HEK293 (cell line): Measurements from ENCODE around the gene CELF1.

Experiments
- CTCF ChIA-PET: fragments of 350-600 bp; formaldehyde crosslinking; extraction: SDS; loops from one replicate; lab custom pipeline; 2021; ENCODE audit warnings: antibody characterized with exemption; lab: Yijun Ruan, JAX
- POLR2A ChIA-PET: fragments of 300-600 bp; formaldehyde crosslinking; extraction: SDS; loops from one replicate; lab custom pipeline; 2020; ENCODE audit warnings: antibody characterized with exemption, inconsistent platforms; lab: Yijun Ruan, JAX
- H3K27ac ChIP-seq: fragments of 200-500 bp; sonication (Bioruptor generic); 2 replicates; pipeline ENCODE4 v1.5.1; 2014; ENCODE audit warnings: low read depth, low read length, control low read depth, inconsistent platforms; ENCODE audit errors: extremely low read depth
- H3K36me3 ChIP-seq, 2 experiments: fragments of 200-500 bp in 1 of 2; sonication (Bioruptor generic) in 1 of 2; 1 replicate in 1 of 2; 2 replicates in 1 of 2; pipeline ENCODE4 v1.5.1; 2014 to 2017; ENCODE audit warnings: inconsistent platforms in 2 of 2, low read length in 2 of 2; ENCODE audit not compliant: control insufficient read depth in 2 of 2, insufficient read depth in 1 of 2
- H3K4me1 ChIP-seq: fragments of 200-500 bp; sonication (Bioruptor generic); 2 replicates; pipeline ENCODE4 v1.5.1; 2014; ENCODE audit warnings: mild to moderate bottlenecking, low read length, inconsistent platforms; ENCODE audit not compliant: control insufficient read depth, insufficient read depth
- H3K4me3 ChIP-seq: 2 replicates; pipeline ENCODE4 v1.5.1; 2011; ENCODE audit warnings: low read depth, mild to moderate bottlenecking, control low read depth, low read length, moderate library complexity
- H3K9me3 ChIP-seq: fragments of 200-500 bp; sonication (Bioruptor generic); 2 replicates; pipeline ENCODE4 v1.5.1; 2014; ENCODE audit warnings: low read depth, low read length, inconsistent platforms; ENCODE audit not compliant: control insufficient read depth, insufficient read depth
- EGR2 ChIP-seq: fragments of 450-650 bp; formaldehyde crosslinking; IDR thresholded peaks from 2 replicates; pipeline ENCODE4 v1.5.1; 2016; ENCODE audit warnings: low read depth, missing biosample characterization, missing genetic modification characterization
- IKZF3 ChIP-seq: fragments of 450-650 bp; IDR thresholded peaks from 2 replicates; pipeline ENCODE4 v1.5.0; 2018; ENCODE audit warnings: missing biosample characterization, mild to moderate bottlenecking, missing genetic modification characterization, moderate library complexity
- INSM2 ChIP-seq: fragments of 450-650 bp; formaldehyde crosslinking; IDR thresholded peaks from 2 replicates; pipeline ENCODE4 v1.5.1; 2016; ENCODE audit warnings: missing biosample characterization, missing genetic modification characterization
- MEIS1 ChIP-seq: sonication (generic); formaldehyde crosslinking; IDR thresholded peaks from 2 replicates; pipeline ENCODE4 v1.8.1; 2022; ENCODE audit warnings: missing genetic modification reagents, mild to moderate bottlenecking, borderline replicate concordance
- PBX3 ChIP-seq: sonication (generic); formaldehyde crosslinking; IDR thresholded peaks from 2 replicates; pipeline ENCODE4 v1.8.1; 2022; ENCODE audit warnings: mild to moderate bottlenecking, moderate library complexity, missing genetic modification reagents
- SP3 ChIP-seq: fragments of 450-650 bp; formaldehyde crosslinking; IDR thresholded peaks from 2 replicates; pipeline ENCODE4 v1.5.1; 2016; ENCODE audit warnings: missing biosample characterization, missing genetic modification characterization
- YY1 ChIP-seq: fragments of 450-650 bp; formaldehyde crosslinking; IDR thresholded peaks from 2 replicates; pipeline ENCODE4 v1.5.1; 2018; ENCODE audit warnings: missing biosample characterization, missing genetic modification characterization
- YY2 ChIP-seq: fragments of 450-650 bp; formaldehyde crosslinking; IDR thresholded peaks from 2 replicates; pipeline ENCODE4 v1.5.1; 2016; ENCODE audit warnings: missing biosample characterization, missing genetic modification characterization
- ZBTB1 ChIP-seq: fragments of 450-650 bp; formaldehyde crosslinking; IDR thresholded peaks from 2 replicates; pipeline ENCODE4 v1.5.1; 2016; ENCODE audit warnings: missing biosample characterization, missing genetic modification characterization
- ZBTB26 ChIP-seq: fragments of 450-650 bp; formaldehyde crosslinking; optimal IDR thresholded peaks from 2 replicates; pipeline ENCODE3; 2016; ENCODE audit warnings: missing biosample characterization, mild to moderate bottlenecking, missing genetic modification characterization
- ZBTB44 ChIP-seq: fragments of 450-650 bp; IDR thresholded peaks from 2 replicates; pipeline ENCODE4 v1.5.1; 2018; ENCODE audit warnings: missing biosample characterization, mild to moderate bottlenecking, missing genetic modification characterization
- ZNF138 ChIP-seq: fragments of 450-650 bp; formaldehyde crosslinking; IDR thresholded peaks from 2 replicates; pipeline ENCODE4 v1.5.1; 2016; ENCODE audit warnings: missing biosample characterization, missing genetic modification characterization, borderline replicate concordance
- ZNF157 ChIP-seq: fragments of 450-650 bp; formaldehyde crosslinking; IDR thresholded peaks from 2 replicates; pipeline ENCODE4 v1.5.1; 2016; ENCODE audit warnings: missing biosample characterization, missing genetic modification characterization
- ZNF274 ChIP-seq, 2 experiments: fragments of 200-500 bp in 1 of 2; fragments of 450-650 bp in 1 of 2; sonication (Bioruptor generic) in 1 of 2; formaldehyde crosslinking in 1 of 2; IDR thresholded peaks; 2 replicates each; pipeline versions ENCODE4 v1.5.1 to v1.6.1; 2014 to 2016; ENCODE audit warnings: borderline replicate concordance in 1 of 2, inconsistent platforms in 1 of 2, low read length in 1 of 2, missing biosample characterization in 1 of 2, missing genetic modification characterization in 1 of 2
- ZNF280C ChIP-seq: fragments of 450-650 bp; formaldehyde crosslinking; IDR thresholded peaks from 2 replicates; pipeline ENCODE4 v1.5.1; 2016; ENCODE audit warnings: missing biosample characterization, missing genetic modification characterization
- ZNF37A ChIP-seq: fragments of 450-650 bp; IDR thresholded peaks from 2 replicates; pipeline ENCODE4 v1.5.1; 2018; ENCODE audit warnings: missing biosample characterization, missing genetic modification characterization
- ZNF48 ChIP-seq: fragments of 450-650 bp; formaldehyde crosslinking; IDR thresholded peaks from 2 replicates; pipeline ENCODE4 v1.5.1; 2016; ENCODE audit warnings: missing biosample characterization, missing genetic modification characterization
- ZNF513 ChIP-seq: fragments of 450-650 bp; IDR thresholded peaks from 2 replicates; pipeline ENCODE4 v1.5.1; 2018; ENCODE audit warnings: missing biosample characterization, missing genetic modification characterization
- ZNF560 ChIP-seq: fragments of 450-650 bp; formaldehyde crosslinking; IDR thresholded peaks from 2 replicates; pipeline ENCODE4 v1.5.1; 2017; ENCODE audit warnings: missing biosample characterization, missing genetic modification characterization, borderline replicate concordance
- ZNF561 ChIP-seq: fragments of 450-650 bp; IDR thresholded peaks from 2 replicates; pipeline ENCODE4 v1.5.1; 2018; ENCODE audit warnings: missing biosample characterization, missing genetic modification characterization, borderline replicate concordance
- ZNF580 ChIP-seq: fragments of 450-650 bp; formaldehyde crosslinking; IDR thresholded peaks from 2 replicates; pipeline ENCODE4 v1.5.1; 2016; ENCODE audit warnings: missing biosample characterization, missing genetic modification characterization
- ZNF626 ChIP-seq: fragments of 450-650 bp; sonication (Bioruptor Pico); formaldehyde crosslinking; IDR thresholded peaks from 2 replicates; pipeline ENCODE4 v1.5.1; 2018; ENCODE audit warnings: missing biosample characterization, missing genetic modification characterization, inconsistent platforms
- ZNF629 ChIP-seq: fragments of 450-650 bp; formaldehyde crosslinking; IDR thresholded peaks from 2 replicates; pipeline ENCODE4 v1.5.1; 2017; ENCODE audit warnings: missing biosample characterization, missing genetic modification characterization
- ZNF747 ChIP-seq: fragments of 450-650 bp; formaldehyde crosslinking; IDR thresholded peaks from 2 replicates; pipeline ENCODE4 v1.5.1; 2016; ENCODE audit warnings: missing biosample characterization, missing genetic modification characterization
- ZNF76 ChIP-seq: fragments of 450-650 bp; formaldehyde crosslinking; IDR thresholded peaks from 2 replicates; pipeline ENCODE4; 2016; ENCODE audit warnings: low read depth, missing biosample characterization, missing genetic modification characterization, borderline replicate concordance
- ZNF843 ChIP-seq: fragments of 450-650 bp; formaldehyde crosslinking; IDR thresholded peaks from 2 replicates; pipeline ENCODE4 v1.5.1; 2016; ENCODE audit warnings: missing biosample characterization, missing genetic modification characterization

CELF1 gene

GRCh38 chr11:47552566-47553405 is at the start of gene CELF1:
Gene CELF1 (minus strand): TSS chr11:47553132. CDS start chr11:47499523, 53,609 bp downstream.
- peak within 1 kb of the TSS; percentile 79 for H3K27ac ChIP-seq
- ChIA-PET CTCF (interaction anchor here (0.5 to 2.6 kb wide), 27 partner anchors 8 to 743 kb away, joined by 3 to 16 read pairs (median 4); partner anchors contain the start of genes KBTBD4, NDUFS3 and PTPMT1), POLR2A (interaction anchor here (0.6 to 2.1 kb wide), 10 partner anchors 11 to 55 kb away, joined by 3 to 14 read pairs (median 3); partner anchors contain the start of gene PTPMT1)
- H3K36me3 ChIP-seq, result peaks cover 0 to 18% of the 10 kb centered on the region in 2 experiments; a peak in 2 of 3 replicates
- peak within 1 kb of the TSS; percentile 99 for H3K4me3 ChIP-seq
- H3K4me1 ChIP-seq, result no peaks in the 10 kb centered on the region
- H3K9me3 ChIP-seq, result no peaks in the 10 kb centered on the region
- TF ChIP-seq ZBTB44 (tag by site-specific recombination), result peak; percentile 29; the same call in 1 of the 2 replicates
- TF ChIP-seq ZNF629, result no peak
- TF ChIP-seq ZBTB1, result no peak
- no peak for TF ChIP-seq ZNF37A (tag by site-specific recombination)
- no peak for TF ChIP-seq ZNF513
- no peak for TF ChIP-seq ZNF48
- TF ChIP-seq ZNF843 (tag by site-specific recombination), result no peak
- no peak for TF ChIP-seq ZNF560 (tag by site-specific recombination)
- TF ChIP-seq ZNF138 (tag by site-specific recombination), result no peak
- TF ChIP-seq ZNF76, result 0 out of 2 replicates have a peak, but pooled peaks have one; percentile 23
- peak; percentile 67 for TF ChIP-seq YY2 (tag by site-specific recombination)
- no peak for TF ChIP-seq INSM2 (tag by site-specific recombination)
- no peak for TF ChIP-seq ZNF626 (tag by site-specific recombination)
- peak; percentile 70; the same call in 1 of the 2 replicates for TF ChIP-seq ZNF561 (tag by site-specific recombination)
- TF ChIP-seq YY1 (tag by site-specific recombination), result peak; percentile 70
- TF ChIP-seq EGR2 (tag by site-specific recombination), result no peak
- TF ChIP-seq ZNF274 (IDR thresholded peaks at IDR 0.05; ENCODE audit: low read length), result no peak
- TF ChIP-seq ZNF274 (tag by site-specific recombination; IDR thresholded peaks at IDR 0.05; ENCODE audit: borderline replicate concordance), result no peak
- TF ChIP-seq SP3 (tag by site-specific recombination), result peak; percentile 60
- TF ChIP-seq PBX3, result peak; percentile 74; the same call in 1 of the 2 replicates
- no peak for TF ChIP-seq ZNF280C (tag by site-specific recombination)
- peak; percentile 24; the same call in 1 of the 2 replicates for TF ChIP-seq IKZF3
- TF ChIP-seq MEIS1 (CRISPR knock-in tag), result no peak
- peak; percentile 74 for TF ChIP-seq ZBTB26 (tag by site-specific recombination)
- no peak for TF ChIP-seq ZNF580
- no peak for TF ChIP-seq ZNF747 (tag by site-specific recombination)
- TF ChIP-seq ZNF157 (tag by site-specific recombination), result no peak
